Epithelial cell of prostate (primary cell): ENCODE measurements around the gene SPOCK1.
A peak's percentile ranks its signal among the peaks of the same experiment; 100 is the strongest.

Experiments used
- DNase-seq: peaks from one replicate; pipeline ENCODE4 v3.0.0-alpha.2; 2011; ENCODE audit warnings: low read depth, low spot score
- H3K27ac ChIP-seq: fragments of 450-650 bp; 2 replicates; pipeline ENCODE4 v1.5.1; 2017; ENCODE audit warnings: mild to moderate bottlenecking

The SPOCK1 gene

DNA sequence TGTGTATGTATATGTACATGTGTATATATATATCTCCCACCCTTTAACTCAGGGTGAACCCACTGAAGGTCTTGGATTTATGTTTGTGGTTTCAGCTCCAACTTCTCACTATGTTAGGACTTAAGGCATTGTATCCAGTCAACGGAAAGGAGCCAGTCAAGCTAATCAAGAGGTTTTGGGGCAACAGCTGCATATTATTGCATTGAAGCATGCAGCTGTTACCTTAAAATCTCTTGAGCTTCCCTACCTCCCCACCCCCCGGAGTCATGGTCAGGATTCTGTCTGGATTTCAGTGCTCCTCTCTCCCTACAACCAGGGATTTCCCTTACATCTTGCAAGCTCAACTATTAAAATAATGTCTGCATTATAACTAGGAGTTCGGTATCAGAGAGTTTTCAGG lies 399.5 kb downstream of the SPOCK1 start:
- DNase-seq: no peak
- H3K27ac ChIP-seq: no peak overlapping the region

GRCh38 chr5:137098663-137099062 lies 400.5 kb downstream of the SPOCK1 start:
- H3K27ac ChIP-seq: no peak overlapping the region
- no peak for DNase-seq

- DNase-seq: no peak
- no peak overlapping the region for H3K27ac ChIP-seq
These were observed 400.9 kb downstream of the SPOCK1 start for GRCh38 chr5:137098238-137098637.

- DNase-seq: no peak
- H3K27ac ChIP-seq: no peak overlapping the region
These were observed 401.9 kb downstream of the SPOCK1 start for GRCh38 chr5:137097203-137097602.

GRCh38 chr5:137096149-137097103 lies 402.7 kb downstream of the SPOCK1 start:
- no peak overlapping the region for H3K27ac ChIP-seq
- DNase-seq: peak; percentile 33

DNA sequence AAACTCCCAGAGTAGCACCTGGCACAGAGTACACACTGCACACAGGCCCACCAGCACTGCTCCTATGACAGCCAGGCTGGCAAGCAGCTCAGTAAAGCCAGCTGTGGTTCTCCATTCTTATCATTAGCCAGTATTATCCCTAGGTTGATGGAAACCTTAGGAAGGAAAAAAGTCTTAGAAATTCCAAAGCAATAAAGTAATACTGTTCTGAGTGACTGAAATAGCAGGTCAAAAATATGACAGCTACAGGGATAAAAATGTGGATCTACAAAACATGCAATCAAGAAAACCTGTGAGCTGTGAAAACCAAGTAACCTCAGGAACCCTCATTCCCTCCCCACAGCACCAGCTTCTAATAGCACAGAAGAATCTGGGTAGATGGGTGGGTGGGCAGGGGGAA lies 403.5 kb downstream of the SPOCK1 start:
- DNase-seq: no peak
- H3K27ac ChIP-seq: no peak overlapping the region

DNA sequence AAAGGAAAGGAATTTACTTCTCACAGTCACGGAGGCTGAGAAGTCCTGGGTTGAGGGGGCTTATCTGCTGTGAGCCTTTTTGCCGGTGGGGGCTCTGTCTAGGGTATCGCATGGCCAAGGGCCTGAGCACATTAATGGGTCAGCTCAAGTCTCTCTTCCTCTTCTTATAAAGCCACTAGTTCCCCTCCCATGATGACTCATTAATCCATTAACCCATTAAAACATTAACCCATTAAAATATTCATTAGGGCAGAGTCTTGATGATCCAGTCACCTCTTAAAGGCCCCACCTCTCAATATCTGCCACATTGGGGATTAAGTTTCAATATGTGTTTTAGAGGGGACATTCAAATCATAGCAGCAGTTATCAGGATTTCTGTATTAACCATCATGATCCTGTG lies 406.3 kb downstream of the SPOCK1 start:
- no peak for DNase-seq
- no peak overlapping the region for H3K27ac ChIP-seq

DNA sequence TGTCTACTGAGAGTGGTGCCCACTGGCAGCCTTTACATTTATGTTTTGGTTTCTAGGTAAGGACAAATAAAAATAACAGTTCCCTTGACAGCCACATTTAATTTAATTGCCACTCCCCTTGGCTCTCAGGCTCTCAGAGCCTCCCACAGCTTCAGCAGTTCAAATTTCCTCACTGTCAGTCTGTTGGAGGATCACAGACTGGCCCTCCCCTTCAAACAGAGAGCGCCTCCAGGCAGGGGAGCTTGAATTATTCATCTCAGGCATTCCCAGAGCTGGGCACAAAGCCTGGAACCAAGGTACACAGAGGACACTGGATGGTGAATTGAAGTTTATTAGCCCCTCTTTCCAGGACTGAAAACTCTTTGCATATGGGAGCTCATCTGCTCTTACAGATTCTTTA lies 407.7 kb downstream of the SPOCK1 start:
- no peak for DNase-seq
- H3K27ac ChIP-seq: no peak overlapping the region

DNA sequence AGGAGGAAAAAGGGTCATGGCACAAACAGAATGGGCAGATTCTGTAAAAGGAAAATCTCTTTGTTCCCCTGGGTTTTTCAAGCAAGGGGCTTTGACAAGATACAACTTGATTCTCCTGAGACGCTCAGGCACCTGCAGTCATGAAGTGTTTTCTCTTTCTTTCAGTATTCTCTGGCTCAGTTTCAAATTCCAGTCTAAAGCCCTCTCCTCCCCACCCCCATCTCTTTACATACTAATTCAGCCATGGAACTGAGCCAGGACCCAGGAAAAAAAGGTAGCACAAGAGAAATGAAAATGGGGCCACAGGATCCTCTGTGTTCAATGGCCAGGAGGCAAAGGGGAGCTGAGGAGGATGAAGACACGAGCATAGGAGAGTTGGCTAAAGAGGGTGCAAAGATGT lies 408.4 kb downstream of the SPOCK1 start:
- DNase-seq: no peak

DNA sequence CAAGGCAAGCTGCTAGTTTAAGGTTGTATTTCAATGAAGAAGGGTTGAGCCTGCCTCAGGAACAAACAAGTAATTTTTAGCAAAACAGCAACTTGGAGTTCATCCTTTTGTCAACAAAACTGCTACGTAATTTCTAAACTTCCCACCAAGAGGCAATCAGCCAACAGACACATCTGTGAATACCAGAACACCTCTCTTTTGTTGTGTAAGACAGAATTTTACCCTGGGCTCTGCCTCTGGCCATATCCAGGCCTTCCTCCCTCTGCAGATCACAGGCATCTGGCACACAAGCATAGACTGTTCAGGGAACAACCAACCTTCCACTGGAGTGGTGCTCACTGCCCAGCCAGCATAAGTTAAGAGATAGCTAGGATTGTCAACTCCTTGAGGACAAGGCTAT lies 409.0 kb downstream of the SPOCK1 start:
- no peak overlapping the region for H3K27ac ChIP-seq
- DNase-seq: no peak

More for the DNA sequence above, 408.4 kb downstream of the SPOCK1 start:
- H3K27ac ChIP-seq: no peak overlapping the region

GRCh38 chr5:137088175-137088574 lies 411.0 kb downstream of the SPOCK1 start:
- no peak overlapping the region for H3K27ac ChIP-seq
- no peak for DNase-seq

GRCh38 chr5:137086342-137086741 lies 412.8 kb downstream of the SPOCK1 start:
- DNase-seq: no peak
- H3K27ac ChIP-seq: no peak overlapping the region

DNA sequence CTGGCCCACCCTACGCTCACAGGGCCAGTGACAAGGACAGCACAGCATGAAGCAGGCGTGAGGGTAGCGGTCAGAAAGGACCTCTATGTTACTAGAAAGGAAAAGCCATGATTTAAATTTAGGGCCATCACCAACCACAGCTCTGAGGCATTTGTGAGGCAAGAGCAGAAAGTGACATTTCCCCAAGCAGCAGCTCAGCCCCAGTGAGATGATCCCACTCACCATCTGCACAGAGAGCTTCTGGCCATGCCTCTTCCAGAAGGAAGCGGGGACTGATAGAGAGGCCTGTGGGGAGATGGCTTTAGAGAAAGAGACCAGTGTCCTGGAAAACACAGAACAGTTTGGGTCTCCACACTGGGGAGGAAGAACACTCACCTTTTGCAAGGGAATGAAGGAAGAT lies 413.9 kb downstream of the SPOCK1 start:
- no peak overlapping the region for H3K27ac ChIP-seq
- no peak for DNase-seq

- H3K27ac ChIP-seq: no peak overlapping the region
- no peak for DNase-seq
These were observed 415.1 kb downstream of the SPOCK1 start for GRCh38 chr5:137084016-137084415.

- DNase-seq: no peak
- H3K27ac ChIP-seq: no peak overlapping the region
These were observed 416.2 kb downstream of the SPOCK1 start for GRCh38 chr5:137082951-137083350.

DNA sequence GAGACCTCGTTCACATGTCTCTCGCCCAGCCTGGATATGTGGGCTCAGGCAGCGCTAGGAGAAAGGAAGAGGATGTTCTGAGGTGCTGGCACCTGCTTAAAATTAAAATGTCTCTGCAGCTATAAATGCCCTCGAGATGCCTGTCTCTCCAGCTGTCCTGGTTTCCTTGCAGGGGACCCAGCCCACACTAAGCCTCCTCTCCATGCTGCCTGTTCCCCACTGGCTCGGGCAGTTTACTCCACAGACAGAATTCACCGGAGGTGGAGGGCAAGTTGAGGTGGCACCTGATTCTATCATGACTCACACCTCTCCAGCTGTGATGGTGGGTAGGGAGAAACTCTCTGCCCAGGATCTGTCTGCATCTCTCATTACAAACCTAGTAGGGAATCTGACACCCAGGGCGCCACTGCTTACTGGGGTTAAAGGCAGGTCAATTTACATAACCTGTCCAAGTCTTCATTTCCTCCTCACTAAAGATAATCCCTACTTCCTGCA lies 420.9 kb downstream of the SPOCK1 start:
- H3K27ac ChIP-seq: no peak overlapping the region

GRCh38 chr5:137075163-137075970 lies 423.8 kb downstream of the SPOCK1 start:
- peak; percentile 31 for DNase-seq
- no peak overlapping the region for H3K27ac ChIP-seq

More for the DNA sequence above, 420.9 kb downstream of the SPOCK1 start:
- DNase-seq: peak; percentile 59

DNA sequence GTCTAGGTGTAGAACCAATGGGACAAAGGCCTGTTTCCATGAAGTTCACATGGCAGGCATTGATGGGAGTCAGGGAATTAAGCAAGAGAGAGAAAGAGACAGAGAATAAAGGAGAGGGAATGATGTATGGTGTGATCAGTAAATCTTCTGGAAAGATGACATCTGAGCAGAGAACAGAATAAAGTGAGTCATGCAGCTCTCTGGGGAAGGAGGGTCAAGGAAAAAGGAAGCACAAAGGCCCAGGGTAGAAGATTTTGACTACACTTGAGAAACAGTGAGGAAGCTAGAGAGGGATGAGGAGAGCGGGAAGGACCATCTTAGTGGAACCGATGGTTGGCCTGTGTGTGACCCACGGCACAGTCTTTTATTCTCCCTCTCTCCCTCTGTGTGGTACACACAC lies 425.9 kb downstream of the SPOCK1 start:
- no peak for DNase-seq

GRCh38 chr5:137072361-137073115 lies 426.6 kb downstream of the SPOCK1 start:
- no peak for DNase-seq
- H3K27ac ChIP-seq: peak overlapping the region; percentile 36

More for the DNA sequence above, 425.9 kb downstream of the SPOCK1 start:
- H3K27ac ChIP-seq: peak overlapping the region; percentile 36

DNA sequence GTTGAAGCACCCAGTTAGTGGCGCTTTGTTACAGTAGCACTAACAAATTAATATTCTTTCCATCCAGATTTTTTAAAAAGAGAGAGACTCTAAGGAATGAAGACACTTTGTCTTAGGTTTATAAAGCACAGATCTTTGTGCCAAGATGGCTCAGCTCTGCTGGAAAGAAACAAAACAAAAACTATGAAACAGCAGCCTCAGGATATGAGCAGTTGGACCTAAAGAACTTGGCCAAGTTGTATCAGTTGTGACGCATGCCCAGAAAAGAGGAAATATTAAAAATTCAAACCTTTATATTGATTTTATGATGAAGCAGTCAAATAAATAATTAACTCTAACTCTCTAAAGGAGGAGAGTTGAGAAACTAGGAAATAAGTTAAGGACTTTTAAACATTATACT lies 427.2 kb downstream of the SPOCK1 start:
- DNase-seq: no peak
- peak overlapping the region; percentile 36 for H3K27ac ChIP-seq
